ENCODE measurements around the gene ARHGEF16. TPM values are rescaled to one million over a fixed set of nuclear protein-coding genes. Genes with fewer than 3 reads are reported as not detected.

ARHGEF16 gene
- total RNA-seq, 4 donors from 2014 or later: 8.4 to 24.6 (median 22.4) TPM

- Histone ChIP-seq H3K4me1 (no peaks in the 10 kb centered on the region), H3K27ac (no peak overlapping the region), H3K27me3 (peaks cover 0 to 94% (median 0%) of the 10 kb centered on the region in 4 donors), H3K9me3 (no peaks in the 10 kb centered on the region), H3K4me3 (no peak overlapping the region), H3K36me3 (no peaks in the 10 kb centered on the region)
- intact Hi-C loops (cut with DNase I): no loop called here
- DNase-seq: no peak
- TF ChIP-seq CTCF (IDR thresholded peaks at IDR 0.05): no peak
- no peak for TF ChIP-seq POLR2A (IDR thresholded peaks at IDR 0.05)
- 79% methylated on average over 7 of the region's 17 CpGs; no CpG with 5 or more reads in 1 of the 2 donors for WGBS, 2 donors
Observed at GRCh38 chr1:3431686-3432085, 22.8 kb upstream of the ARHGEF16 start.

GRCh38 chr1:3432306-3432705, 22.2 kb upstream of the ARHGEF16 start:
- DNase-seq: no peak
- intact Hi-C loops (cut with DNase I): no loop called here
- TF ChIP-seq CTCF (IDR thresholded peaks at IDR 0.05): no peak
- TF ChIP-seq POLR2A (IDR thresholded peaks at IDR 0.05): no peak
- Histone ChIP-seq H3K36me3 (no peaks in the 10 kb centered on the region), H3K9me3 (no peaks in the 10 kb centered on the region), H3K4me1 (no peaks in the 10 kb centered on the region), H3K4me3 (no peak overlapping the region), H3K27ac (no peak overlapping the region), H3K27me3 (peaks cover 0 to 96% (median 0%) of the 10 kb centered on the region in 4 donors)
- 48% methylated on average over 4 of the region's 15 CpGs; no CpG with 5 or more reads in 1 of the 2 donors for WGBS, 2 donors

- Histone ChIP-seq H3K4me1 (no peaks in the 10 kb centered on the region), H3K27me3 (peaks cover 0 to 96% (median 0%) of the 10 kb centered on the region in 4 donors), H3K4me3 (no peak overlapping the region), H3K27ac (no peak overlapping the region), H3K36me3 (no peaks in the 10 kb centered on the region), H3K9me3 (no peaks in the 10 kb centered on the region)
- intact Hi-C loops (cut with DNase I): no loop called here
- TF ChIP-seq POLR2A (IDR thresholded peaks at IDR 0.05) (no peak), CTCF (IDR thresholded peaks at IDR 0.05) (no peak)
- no peak for DNase-seq
- 47 to 63% methylated on average over 3 to 4 of the region's 14 CpGs for WGBS, 2 donors
Observed at GRCh38 chr1:3433076-3433475, 21.4 kb upstream of the ARHGEF16 start.

GRCh38 chr1:3433596-3434320, 20.7 kb upstream of the ARHGEF16 start:
- peaks cover 0 to 96% (median 0%) of the 10 kb centered on the region in 4 donors for H3K27me3 ChIP-seq
- no peaks in the 10 kb centered on the region for H3K4me1 ChIP-seq
- 89 to 94% methylated on average over 11 of the region's 31 CpGs for WGBS, 2 donors
- intact Hi-C loops (cut with DNase I): no loop called here
- no peaks in the 10 kb centered on the region for H3K9me3 ChIP-seq
- DNase-seq: no peak
- H3K36me3 ChIP-seq: no peaks in the 10 kb centered on the region
- H3K27ac ChIP-seq: no peak overlapping the region
- TF ChIP-seq POLR2A (IDR thresholded peaks at IDR 0.05): no peak
- no peak for TF ChIP-seq CTCF (IDR thresholded peaks at IDR 0.05)
- no peak overlapping the region for H3K4me3 ChIP-seq

GRCh38 chr1:3434406-3435110, 19.9 kb upstream of the ARHGEF16 start:
- DNase-seq: no peak
- Histone ChIP-seq H3K4me3 (no peak overlapping the region), H3K36me3 (no peaks in the 10 kb centered on the region), H3K27me3 (peaks cover 0 to 97% (median 0%) of the 10 kb centered on the region in 4 donors), H3K27ac (no peak overlapping the region), H3K4me1 (no peaks in the 10 kb centered on the region), H3K9me3 (no peaks in the 10 kb centered on the region)
- TF ChIP-seq CTCF (IDR thresholded peaks at IDR 0.05) (no peak), POLR2A (IDR thresholded peaks at IDR 0.05) (no peak)
- intact Hi-C loops (cut with DNase I): no loop called here
- 74 to 80% methylated on average over 15 of the region's 40 CpGs for WGBS, 2 donors

Measured in esophagus squamous epithelium (tissue), 5 donors.